Measurements from ENCODE around the gene COMMD9. TPM values are rescaled to one million over a fixed set of nuclear protein-coding genes. Genes with fewer than 3 reads are reported as not detected.

Gene COMMD9
- total and polyA plus RNA-seq, 2 of the 8 experiments (the other 6 are each of a cell fraction or from before 2014, with no cell fraction given) = 42.5 to 49.1 TPM

DNA sequence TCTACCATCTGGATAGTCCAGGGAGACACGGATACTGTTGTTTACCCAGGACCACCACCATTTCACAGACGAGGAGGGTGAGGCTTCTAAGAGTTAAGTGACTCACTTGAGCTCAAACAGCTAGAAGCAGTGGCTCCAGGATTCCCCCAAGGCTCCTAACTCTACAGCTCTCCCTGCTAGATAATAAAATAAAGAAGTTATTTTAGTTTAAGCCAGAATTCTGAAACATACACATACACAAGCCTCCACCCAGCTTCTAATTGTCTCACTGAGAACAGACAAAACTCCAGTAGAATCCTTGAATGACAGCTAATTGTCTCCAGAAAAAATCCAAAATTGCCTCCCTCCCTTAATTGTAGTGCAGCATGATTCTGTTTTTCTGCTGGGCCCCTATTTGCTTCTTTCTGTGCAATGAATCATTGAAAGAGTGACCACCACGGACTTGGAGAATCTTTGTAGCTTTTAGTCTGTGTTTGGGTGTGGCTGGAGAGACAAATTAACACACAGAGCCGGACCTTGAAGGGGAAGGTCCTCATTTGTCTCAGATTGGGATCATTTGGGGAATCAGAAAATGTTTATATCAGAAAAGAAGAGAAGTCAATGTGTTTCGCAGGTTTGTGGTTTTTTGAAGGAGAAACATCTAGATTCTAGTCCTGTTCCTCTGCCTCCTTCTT lies 64.9 kb downstream of the COMMD9 start:
- Histone ChIP-seq H4K91ac (replicated peaks; ENCODE audit: insufficient read length, low read length) (no peak overlapping the region), H3K4ac (replicated peaks; ENCODE audit: insufficient read length, low read depth, low read length) (no peak overlapping the region), H3K79me2 (ENCODE audit: control insufficient read depth in 1 of 2, insufficient read depth in 2 of 2, low read length in 2 of 2) (no peaks in the 10 kb centered on the region), H4K8ac (ENCODE audit: extremely low read depth, insufficient read depth, low read length) (no peak overlapping the region), H3K36me3 (ENCODE audit: control insufficient read depth in 2 of 4, insufficient read depth in 4 of 4, low read length in 3 of 4) (peaks cover 0 to 6% (median 0%) of the 10 kb centered on the region in 4 experiments; a peak in 2 of 8 replicates), H3K27me3 (replicated peaks in 1 of 4; ENCODE audit: control insufficient read depth in 3 of 4, extremely low read depth in 1 of 4, insufficient read depth in 3 of 4, low read length in 3 of 4) (no peaks in the 10 kb centered on the region), H3K23ac (ENCODE audit: insufficient read length) (no peak overlapping the region), H3K4me2 (ENCODE audit: insufficient read depth in 1 of 2, low read depth in 2 of 2, low read length in 2 of 2) (no peak overlapping the region), H3K27ac (ENCODE audit: low read depth, low read length) (no peak overlapping the region), H3K18ac (ENCODE audit: extremely low read depth, low read length) (no peak overlapping the region), H2BK20ac (ENCODE audit: low read length) (no peak overlapping the region), H2BK120ac (replicated peaks; ENCODE audit: low read depth, low read length) (no peak overlapping the region), H3K79me1 (ENCODE audit: low read depth, low read length) (no peaks in the 10 kb centered on the region), H2BK15ac (ENCODE audit: low read length) (no peak overlapping the region), H2BK5ac (ENCODE audit: low read depth, low read length) (no peak overlapping the region), H3K9ac (replicated peaks in 1 of 4; ENCODE audit: extremely low read depth in 1 of 4, low read depth in 3 of 4, low read length in 3 of 4) (no peak overlapping the region), H4K5ac (ENCODE audit: insufficient read length, low read depth, low read length) (no peak overlapping the region), H3K23me2 (ENCODE audit: low read depth, low read length) (no peaks in the 10 kb centered on the region), H3K4me1 (replicated peaks in 1 of 4; ENCODE audit: control insufficient read depth in 3 of 4, insufficient read depth in 4 of 4, low read length in 3 of 4) (no peaks in the 10 kb centered on the region), H2BK12ac (ENCODE audit: low read depth, low read length) (no peak overlapping the region), H2AFZ (ENCODE audit: low read length) (no peak overlapping the region), H3K4me3 (ENCODE audit: extremely low read depth in 1 of 4, insufficient read depth in 2 of 4, low read depth in 3 of 4, low read length in 4 of 4) (no peak overlapping the region), H2AK5ac (ENCODE audit: low read depth, low read length) (no peak overlapping the region), H4K20me1 (replicated peaks in 1 of 2; ENCODE audit: control insufficient read depth in 1 of 2, insufficient read depth in 2 of 2, low read length in 2 of 2) (no peaks in the 10 kb centered on the region), H3K56ac (replicated peaks; ENCODE audit: insufficient read length, low read depth, low read length) (no peak overlapping the region), H3K9me3 (ENCODE audit: insufficient read depth in 2 of 2, low read depth in 1 of 2, low read length in 1 of 2) (0 out of 4 replicates have a peak, but pooled peaks cover 3 to 4% of the 10 kb centered on the region in 2 experiments), H3K14ac (ENCODE audit: insufficient read length) (no peak overlapping the region)
- DNase-seq (ENCODE audit: low read depth in 1 of 2, low spot score in 2 of 2) (no peak), FAIRE-seq (no peak)
- ChIA-PET CTCF (ENCODE audit: partially characterized antibody) (interaction anchor here (0.5 to 1.8 kb wide), 4 partner anchors 13 to 182 kb away, joined by 3 to 5 read pairs (median 5); no protein-coding TSS in a partner anchor), POLR2A (ENCODE audit: partially characterized antibody) (no interaction called here)
- 82% methylated on average over 5 of the region's 5 CpGs; no CpG with 5 or more reads in 1 of the 2 experiments for WGBS, 2 experiments (ENCODE audit: extremely low coverage in 1 of 2, insufficient coverage in 1 of 2, insufficient read length in 1 of 2, insufficient replicate concordance in 2 of 2, low coverage in 1 of 2, low lambda C conversion rate in 2 of 2, missing lambda C conversion rate in 1 of 2)
- TF ChIP-seq GABPA (IDR thresholded peaks at IDR 0.05; ENCODE audit: borderline replicate concordance, insufficient read depth, low read length) (no peak), SUZ12 (IDR thresholded peaks at IDR 0.05; ENCODE audit: low read length) (no peak), RFX5 (IDR thresholded peaks at IDR 0.05; ENCODE audit: borderline replicate concordance, low read depth, low read length) (no peak), TAF7 (optimal IDR thresholded peaks at IDR 0.05; ENCODE audit: borderline replicate concordance, low read depth, low read length) (no peak)
- TF ChIP-seq, protein P1, sequence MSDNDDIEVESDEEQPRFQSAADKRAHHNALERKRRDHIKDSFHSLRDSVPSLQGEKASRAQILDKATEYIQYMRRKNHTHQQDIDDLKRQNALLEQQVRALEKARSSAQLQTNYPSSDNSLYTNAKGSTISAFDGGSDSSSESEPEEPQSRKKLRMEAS (IDR thresholded peaks at IDR 0.05) = no peak

Data from H1 (cell line).